ENCODE measurements around the gene AMDHD2.

Gene AMDHD2

DNA sequence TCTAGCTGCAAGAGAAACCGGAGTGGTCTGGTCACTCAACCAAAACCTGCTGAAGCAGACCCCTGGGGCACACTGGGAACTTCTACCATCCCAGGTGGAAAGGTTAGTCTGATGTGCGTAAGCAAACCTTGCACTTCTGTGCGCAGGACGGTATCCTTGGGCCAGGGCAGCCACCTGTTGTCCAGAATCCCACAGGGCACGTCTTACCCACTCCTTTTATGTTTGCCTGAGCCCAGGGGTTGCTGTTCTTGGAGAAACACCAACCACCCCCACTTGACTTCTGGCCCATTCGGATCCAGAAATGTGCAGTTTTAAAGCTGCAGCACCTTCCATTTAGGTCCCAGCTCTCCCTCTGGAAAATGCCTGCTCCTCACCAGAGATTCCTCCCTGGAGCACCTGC is 26.6 kb upstream of the AMDHD2 start:
- Histone ChIP-seq H3K9me3 (ENCODE audit: control insufficient read depth, insufficient read depth, low read length) (no peaks in the 10 kb centered on the region), H3K27ac (ENCODE audit: low read depth, low read length) (no peak overlapping the region), H3K4me3 (ENCODE audit: low read depth, low read length) (no peak overlapping the region), H3K4me1 (ENCODE audit: control insufficient read depth, insufficient read depth, low read length) (no peaks in the 10 kb centered on the region), H3K9ac (ENCODE audit: low read depth, low read length) (no peak overlapping the region), H3K27me3 (ENCODE audit: control insufficient read depth, insufficient read depth, low read length) (no peaks in the 10 kb centered on the region), H3K36me3 (ENCODE audit: control insufficient read depth, insufficient read depth, low read length) (peaks cover 23% of the 10 kb centered on the region)

DNA sequence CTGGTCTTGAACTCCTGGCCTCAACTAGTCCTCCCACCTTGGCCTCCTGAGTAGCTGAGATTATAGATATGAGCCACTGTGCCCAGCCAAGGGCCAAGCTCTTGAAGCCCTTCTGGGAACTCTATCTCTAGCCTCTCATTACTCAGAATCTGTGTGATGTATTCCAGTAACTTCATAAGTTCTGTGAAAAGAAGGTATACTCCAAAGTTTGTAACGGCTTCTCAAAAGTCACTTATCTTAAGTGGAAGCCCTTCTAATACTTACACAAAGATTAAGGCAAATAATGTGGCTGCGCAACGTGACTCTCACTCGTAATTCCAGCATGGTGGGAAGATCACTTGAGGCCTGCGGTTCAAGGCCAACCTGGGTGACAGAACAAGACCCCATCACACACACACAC is 25.6 kb upstream of the AMDHD2 start:
- no peak overlapping the region for H3K9ac ChIP-seq (ENCODE audit: low read depth, low read length)
- no peak overlapping the region for H3K4me3 ChIP-seq (ENCODE audit: low read depth, low read length)
- no peaks in the 10 kb centered on the region for H3K9me3 ChIP-seq (ENCODE audit: control insufficient read depth, insufficient read depth, low read length)
- peaks cover 29% of the 10 kb centered on the region for H3K36me3 ChIP-seq (ENCODE audit: control insufficient read depth, insufficient read depth, low read length)
- no peaks in the 10 kb centered on the region for H3K27me3 ChIP-seq (ENCODE audit: control insufficient read depth, insufficient read depth, low read length)
- no peaks in the 10 kb centered on the region for H3K4me1 ChIP-seq (ENCODE audit: control insufficient read depth, insufficient read depth, low read length)
- H3K27ac ChIP-seq (ENCODE audit: low read depth, low read length): no peak overlapping the region

DNA sequence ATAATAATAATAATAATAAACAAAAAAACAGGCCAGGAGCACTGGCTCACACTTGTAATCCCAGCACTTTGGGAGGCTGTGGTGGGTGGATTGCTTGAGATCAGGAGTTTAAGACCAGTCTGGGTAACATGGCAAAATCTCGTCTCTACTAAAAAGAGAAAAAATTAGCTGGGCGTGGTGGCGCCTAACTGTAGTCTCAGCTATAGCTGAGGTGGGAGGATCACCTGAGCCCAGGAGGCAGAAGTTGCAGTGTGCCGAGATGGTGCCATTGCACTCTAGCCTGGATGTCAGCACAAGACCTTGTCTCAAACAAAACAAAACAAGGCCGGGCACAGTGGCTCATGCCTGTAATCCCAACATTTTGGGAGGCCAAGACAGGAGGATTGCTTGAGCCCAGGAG is 25.1 kb upstream of the AMDHD2 start:
- Histone ChIP-seq H3K9ac (ENCODE audit: low read depth, low read length) (no peak overlapping the region), H3K4me3 (ENCODE audit: low read depth, low read length) (no peak overlapping the region), H3K4me1 (ENCODE audit: control insufficient read depth, insufficient read depth, low read length) (no peaks in the 10 kb centered on the region), H3K27ac (ENCODE audit: low read depth, low read length) (no peak overlapping the region), H3K9me3 (ENCODE audit: control insufficient read depth, insufficient read depth, low read length) (no peaks in the 10 kb centered on the region), H3K36me3 (ENCODE audit: control insufficient read depth, insufficient read depth, low read length) (peaks cover 29% of the 10 kb centered on the region), H3K27me3 (ENCODE audit: control insufficient read depth, insufficient read depth, low read length) (no peaks in the 10 kb centered on the region)

DNA sequence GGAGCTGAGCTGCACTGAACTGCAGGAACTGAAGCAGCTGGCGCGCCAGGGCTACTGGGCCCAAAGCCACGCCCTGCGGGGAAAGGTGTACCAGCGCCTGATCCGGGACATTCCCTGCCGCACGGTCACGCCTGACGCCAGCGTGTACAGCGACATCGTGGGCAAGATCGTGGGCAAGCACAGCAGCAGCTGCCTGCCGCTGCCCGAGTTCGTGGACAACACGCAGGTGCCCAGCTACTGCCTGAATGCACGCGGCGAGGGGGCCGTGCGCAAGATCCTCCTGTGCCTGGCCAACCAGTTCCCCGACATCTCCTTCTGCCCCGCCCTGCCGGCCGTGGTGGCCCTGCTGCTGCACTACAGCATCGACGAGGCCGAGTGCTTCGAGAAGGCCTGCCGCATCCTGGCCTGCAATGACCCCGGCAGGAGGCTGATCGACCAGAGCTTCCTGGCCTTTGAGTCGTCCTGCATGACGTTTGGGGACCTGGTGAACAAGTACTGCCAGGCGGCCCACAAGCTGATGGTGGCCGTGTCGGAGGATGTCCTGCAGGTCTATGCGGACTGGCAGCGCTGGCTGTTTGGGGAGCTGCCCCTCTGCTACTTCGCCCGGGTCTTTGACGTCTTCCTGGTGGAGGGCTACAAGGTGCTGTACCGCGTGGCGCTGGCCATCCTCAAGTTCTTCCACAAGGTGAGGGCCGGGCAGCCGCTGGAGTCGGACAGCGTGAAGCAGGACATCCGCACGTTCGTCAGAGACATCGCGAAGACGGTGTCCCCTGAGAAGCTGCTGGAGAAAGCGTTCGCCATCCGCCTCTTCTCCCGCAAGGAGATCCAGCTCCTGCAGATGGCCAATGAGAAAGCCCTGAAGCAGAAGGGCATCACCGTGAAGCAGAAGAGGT is 23.7 kb upstream of the AMDHD2 start:
- H3K4me1 ChIP-seq (ENCODE audit: control insufficient read depth, insufficient read depth, low read length): 0 out of 2 replicates have a peak, but pooled peaks cover 3% of the 10 kb centered on the region
- no peak overlapping the region for H3K27ac ChIP-seq (ENCODE audit: low read depth, low read length)
- no peak overlapping the region for H3K4me3 ChIP-seq (ENCODE audit: low read depth, low read length)
- no peaks in the 10 kb centered on the region for H3K9me3 ChIP-seq (ENCODE audit: control insufficient read depth, insufficient read depth, low read length)
- no peaks in the 10 kb centered on the region for H3K27me3 ChIP-seq (ENCODE audit: control insufficient read depth, insufficient read depth, low read length)
- no peak overlapping the region for H3K9ac ChIP-seq (ENCODE audit: low read depth, low read length)
- peaks cover 29% of the 10 kb centered on the region for H3K36me3 ChIP-seq (ENCODE audit: control insufficient read depth, insufficient read depth, low read length)

DNA sequence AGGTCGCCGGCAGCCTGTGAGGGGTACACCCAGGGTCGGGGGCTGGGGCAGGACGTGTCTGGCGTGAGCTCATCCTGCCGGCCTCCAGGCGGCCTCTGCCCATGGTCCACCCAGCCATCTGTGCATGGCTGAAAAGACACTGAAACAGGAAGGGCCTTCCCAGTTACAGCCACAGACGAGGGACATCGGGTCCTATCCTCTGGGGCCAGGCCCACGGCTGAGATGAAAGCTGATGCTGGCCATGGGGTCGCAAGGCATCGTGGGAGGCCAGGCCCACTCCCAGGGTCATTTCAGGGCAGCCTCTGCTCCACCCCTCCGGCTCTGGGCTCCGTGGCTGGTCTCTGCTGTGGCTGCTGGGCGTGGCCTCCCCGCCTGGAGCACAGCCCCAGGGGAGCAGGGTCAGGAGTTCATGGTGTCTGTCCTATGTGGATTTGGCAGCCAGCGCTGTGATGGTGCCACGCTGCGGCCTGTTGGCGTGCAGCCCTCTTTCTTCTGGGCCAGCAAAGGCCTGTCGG is 23.0 kb upstream of the AMDHD2 start:
- H3K9me3 ChIP-seq (ENCODE audit: control insufficient read depth, insufficient read depth, low read length): no peaks in the 10 kb centered on the region
- H3K27me3 ChIP-seq (ENCODE audit: control insufficient read depth, insufficient read depth, low read length): no peaks in the 10 kb centered on the region
- no peak overlapping the region for H3K4me3 ChIP-seq (ENCODE audit: low read depth, low read length)
- H3K4me1 ChIP-seq (ENCODE audit: control insufficient read depth, insufficient read depth, low read length): peaks cover 8% of the 10 kb centered on the region
- H3K9ac ChIP-seq (ENCODE audit: low read depth, low read length): no peak overlapping the region
- no peak overlapping the region for H3K27ac ChIP-seq (ENCODE audit: low read depth, low read length)
- H3K36me3 ChIP-seq (ENCODE audit: control insufficient read depth, insufficient read depth, low read length): peaks cover 29% of the 10 kb centered on the region

DNA sequence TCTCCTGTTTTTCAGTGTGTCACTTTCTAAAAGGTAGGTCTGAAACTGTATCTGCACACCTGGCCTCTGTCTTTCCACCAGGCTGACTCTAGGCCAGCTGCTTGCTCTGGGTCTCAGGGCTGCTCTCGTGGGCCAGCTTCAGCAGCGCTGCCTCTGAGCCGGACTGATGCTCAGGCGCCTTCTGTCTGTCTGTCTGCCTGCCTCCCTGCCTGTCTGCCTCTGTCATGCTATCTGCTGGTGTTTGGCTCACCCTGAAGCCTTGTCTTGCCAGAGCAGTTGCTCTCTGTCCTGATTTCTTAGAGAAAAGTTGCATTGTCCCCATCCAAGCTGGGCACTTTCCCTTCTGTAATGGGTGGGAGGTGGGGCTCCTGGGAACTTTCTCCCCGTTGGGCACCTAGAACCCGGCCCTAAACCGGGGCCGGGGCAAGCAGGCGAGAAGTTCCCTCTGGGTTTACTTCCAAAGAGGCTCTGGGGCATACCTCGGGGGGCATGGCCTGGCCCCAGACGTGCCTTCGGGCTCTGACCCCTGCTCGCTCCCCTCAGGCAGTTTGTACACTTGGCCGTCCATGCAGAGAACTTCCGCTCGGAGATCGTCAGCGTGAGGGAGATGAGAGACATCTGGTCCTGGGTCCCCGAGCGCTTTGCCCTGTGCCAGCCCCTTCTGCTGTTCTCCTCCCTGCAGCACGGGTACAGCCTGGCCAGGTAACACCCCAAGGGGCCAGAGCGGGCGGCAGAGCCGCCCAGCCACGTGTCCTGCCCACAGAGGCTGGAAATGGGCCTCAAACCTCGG is 22.3 kb upstream of the AMDHD2 start:
- Histone ChIP-seq H3K4me1 (ENCODE audit: control insufficient read depth, insufficient read depth, low read length) (peaks cover 8% of the 10 kb centered on the region), H3K27ac (ENCODE audit: low read depth, low read length) (no peak overlapping the region), H3K36me3 (ENCODE audit: control insufficient read depth, insufficient read depth, low read length) (peaks cover 29% of the 10 kb centered on the region), H3K9ac (ENCODE audit: low read depth, low read length) (no peak overlapping the region), H3K4me3 (ENCODE audit: low read depth, low read length) (no peak overlapping the region), H3K27me3 (ENCODE audit: control insufficient read depth, insufficient read depth, low read length) (no peaks in the 10 kb centered on the region), H3K9me3 (ENCODE audit: control insufficient read depth, insufficient read depth, low read length) (no peaks in the 10 kb centered on the region)

DNA sequence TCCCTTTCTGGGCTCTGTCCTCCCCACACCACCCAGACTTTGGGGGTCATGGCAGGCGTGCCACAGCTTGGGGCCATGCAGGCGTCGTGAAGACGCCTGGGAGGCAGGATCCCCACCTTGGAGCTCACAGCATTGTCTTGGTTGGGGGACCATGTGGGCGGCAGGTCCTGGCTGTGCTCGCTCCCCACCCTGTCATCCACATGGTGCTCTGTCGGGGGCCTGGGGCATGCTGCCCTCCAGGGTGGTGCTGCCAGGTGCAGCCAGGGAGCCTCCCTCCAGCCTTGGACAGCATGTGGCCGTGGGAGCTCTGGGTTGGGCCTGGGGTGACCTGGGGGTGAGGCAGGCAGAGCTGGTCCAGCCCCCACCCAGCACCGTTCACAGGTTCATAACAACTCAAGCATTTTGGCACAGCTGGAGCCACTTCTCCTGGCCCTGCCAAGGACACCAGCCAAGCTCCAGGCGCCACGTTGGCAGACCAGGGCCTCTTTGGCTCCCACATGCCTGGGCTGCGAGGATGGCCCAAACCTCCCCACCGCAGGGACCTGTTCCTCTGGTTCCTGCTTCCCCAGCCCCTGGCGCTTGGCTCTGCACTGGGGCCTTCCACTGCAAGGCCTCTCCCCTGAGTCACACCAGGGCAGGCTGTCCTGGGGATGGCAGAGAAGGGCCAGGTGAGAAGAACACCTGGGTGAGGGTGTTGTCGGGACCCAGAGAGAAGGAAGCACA is 21.5 kb upstream of the AMDHD2 start:
- no peaks in the 10 kb centered on the region for H3K9me3 ChIP-seq (ENCODE audit: control insufficient read depth, insufficient read depth, low read length)
- no peak overlapping the region for H3K27ac ChIP-seq (ENCODE audit: low read depth, low read length)
- H3K4me3 ChIP-seq (ENCODE audit: low read depth, low read length): no peak overlapping the region
- H3K27me3 ChIP-seq (ENCODE audit: control insufficient read depth, insufficient read depth, low read length): no peaks in the 10 kb centered on the region
- peaks cover 29% of the 10 kb centered on the region for H3K36me3 ChIP-seq (ENCODE audit: control insufficient read depth, insufficient read depth, low read length)
- no peak overlapping the region for H3K9ac ChIP-seq (ENCODE audit: low read depth, low read length)
- H3K4me1 ChIP-seq (ENCODE audit: control insufficient read depth, insufficient read depth, low read length): peaks cover 8% of the 10 kb centered on the region

DNA sequence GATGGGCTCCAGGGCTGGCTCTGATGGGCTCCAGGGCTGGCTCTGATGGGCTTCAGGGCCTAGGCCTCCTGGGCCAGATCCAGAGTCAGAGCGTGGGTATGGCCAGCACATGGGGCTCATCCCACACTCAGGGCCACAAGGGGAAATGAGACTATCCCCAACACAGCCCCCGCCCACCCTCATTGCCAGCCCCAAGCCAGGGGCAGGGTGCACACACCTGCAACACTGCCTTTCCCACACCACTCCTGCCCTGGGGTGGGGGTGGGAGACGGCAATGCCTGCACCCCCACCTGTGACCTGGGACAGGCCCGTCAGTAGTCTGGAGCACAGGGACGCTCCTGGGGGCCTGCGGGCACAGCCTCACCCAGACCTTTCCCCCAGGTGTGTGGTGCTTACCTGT is 20.7 kb upstream of the AMDHD2 start:
- Histone ChIP-seq H3K27me3 (ENCODE audit: control insufficient read depth, insufficient read depth, low read length) (no peaks in the 10 kb centered on the region), H3K9ac (ENCODE audit: low read depth, low read length) (no peak overlapping the region), H3K9me3 (ENCODE audit: control insufficient read depth, insufficient read depth, low read length) (no peaks in the 10 kb centered on the region), H3K36me3 (ENCODE audit: control insufficient read depth, insufficient read depth, low read length) (peaks cover 29% of the 10 kb centered on the region), H3K27ac (ENCODE audit: low read depth, low read length) (no peak overlapping the region), H3K4me1 (ENCODE audit: control insufficient read depth, insufficient read depth, low read length) (peaks cover 8% of the 10 kb centered on the region), H3K4me3 (ENCODE audit: low read depth, low read length) (no peak overlapping the region)

DNA sequence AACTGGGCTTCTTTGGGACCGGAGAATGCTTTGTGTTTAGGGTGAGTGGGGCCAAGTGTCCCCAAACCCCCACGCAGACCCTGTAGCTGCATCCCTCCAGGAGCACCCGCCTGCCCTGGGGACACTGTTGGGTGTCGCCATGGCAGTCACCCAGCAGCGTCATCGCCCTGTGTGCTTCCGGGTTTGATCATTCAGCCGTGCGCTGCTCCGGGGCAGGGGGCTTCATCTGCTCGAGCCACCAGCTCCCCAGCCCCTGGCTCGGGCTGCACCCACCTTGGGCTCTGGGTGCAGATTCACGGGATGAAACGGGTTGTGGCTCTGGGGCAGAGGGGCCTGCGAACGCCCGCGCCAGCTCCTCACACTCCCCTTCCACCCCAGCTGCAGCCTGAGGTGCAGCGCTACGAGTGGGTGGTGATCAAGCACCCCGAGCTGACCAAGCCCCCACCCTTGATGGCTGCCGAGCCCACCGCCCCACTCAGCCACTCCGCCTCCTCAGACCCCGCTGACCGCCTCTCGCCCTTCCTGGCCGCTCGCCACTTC is 20.2 kb upstream of the AMDHD2 start:
- Histone ChIP-seq H3K4me1 (ENCODE audit: control insufficient read depth, insufficient read depth, low read length) (peaks cover 8% of the 10 kb centered on the region), H3K27ac (ENCODE audit: low read depth, low read length) (no peak overlapping the region), H3K36me3 (ENCODE audit: control insufficient read depth, insufficient read depth, low read length) (peaks cover 29% of the 10 kb centered on the region), H3K4me3 (ENCODE audit: low read depth, low read length) (no peak overlapping the region), H3K9ac (ENCODE audit: low read depth, low read length) (no peak overlapping the region), H3K9me3 (ENCODE audit: control insufficient read depth, insufficient read depth, low read length) (no peaks in the 10 kb centered on the region), H3K27me3 (ENCODE audit: control insufficient read depth, insufficient read depth, low read length) (no peaks in the 10 kb centered on the region)

DNA sequence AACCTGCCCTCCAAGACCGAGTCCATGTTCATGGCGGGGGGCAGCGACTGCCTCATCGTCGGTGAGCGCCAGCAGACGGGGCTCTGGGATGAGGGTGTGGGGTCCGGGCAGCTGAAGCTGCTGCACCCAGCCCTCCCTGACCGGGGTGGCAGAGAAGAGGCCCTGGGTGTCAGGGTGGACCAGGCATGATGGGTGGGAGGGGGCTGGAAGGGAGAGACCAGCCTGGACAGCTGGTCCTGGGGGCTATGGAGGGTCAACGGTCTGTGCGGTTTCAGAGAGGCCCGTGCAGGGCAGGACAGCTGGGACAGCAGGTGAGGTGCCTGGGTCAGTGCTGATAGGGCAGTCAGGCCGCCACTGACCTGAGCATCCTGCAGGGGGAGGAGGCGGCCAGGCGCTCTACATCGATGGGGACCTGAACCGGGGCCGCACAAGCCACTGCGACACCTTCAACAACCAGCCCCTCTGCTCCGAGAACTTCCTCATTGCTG is 19.7 kb upstream of the AMDHD2 start:
- Histone ChIP-seq H3K36me3 (ENCODE audit: control insufficient read depth, insufficient read depth, low read length) (peaks cover 29% of the 10 kb centered on the region), H3K4me3 (ENCODE audit: low read depth, low read length) (no peak overlapping the region), H3K4me1 (ENCODE audit: control insufficient read depth, insufficient read depth, low read length) (peaks cover 8% of the 10 kb centered on the region), H3K27ac (ENCODE audit: low read depth, low read length) (no peak overlapping the region), H3K9ac (ENCODE audit: low read depth, low read length) (no peak overlapping the region), H3K27me3 (ENCODE audit: control insufficient read depth, insufficient read depth, low read length) (no peaks in the 10 kb centered on the region), H3K9me3 (ENCODE audit: control insufficient read depth, insufficient read depth, low read length) (no peaks in the 10 kb centered on the region)

Data from HUES48 (cell line).